KMS-11 (cell line): ENCODE results near the gene GABBR2.
"Not testable (repeated sequence)": the region's sequence is repeated elsewhere in the genome, so short reads cannot be mapped to it uniquely, and the experiment has no call there.

Source experiments
- H2AFZ ChIP-seq: fragments of 200-600 bp; sonication (generic); 2 replicates; pipeline ENCODE4 v1.6.1; 2016; ENCODE audit warnings: antibody characterized with exemption, mixed run types, low read depth
- H3K27ac ChIP-seq: fragments of 200-600 bp; sonication (generic); 2 replicates; pipeline ENCODE4 v1.6.1; 2016; ENCODE audit warnings: mild to moderate bottlenecking, mixed run types
- H3K27me3 ChIP-seq: fragments of 200-600 bp; sonication (generic); 2 replicates; pipeline ENCODE4 v1.6.1; 2017; ENCODE audit warnings: mild to moderate bottlenecking, low read depth, mixed run types, moderate library complexity; ENCODE audit not compliant: insufficient read depth
- H3K36me3 ChIP-seq: fragments of 200-600 bp; sonication (generic); 2 replicates; pipeline ENCODE4 v1.6.1; 2017; ENCODE audit warnings: mild to moderate bottlenecking, mixed run types; ENCODE audit not compliant: insufficient read depth
- H3K4me1 ChIP-seq: fragments of 200-600 bp; sonication (generic); 2 replicates; pipeline ENCODE4 v1.6.1; 2016; ENCODE audit warnings: mild to moderate bottlenecking, low read depth, mixed run types; ENCODE audit not compliant: poor library complexity, severe bottlenecking
- H3K4me2 ChIP-seq: fragments of 200-600 bp; sonication (generic); 2 replicates; pipeline ENCODE4 v1.7.0; 2016; ENCODE audit warnings: mild to moderate bottlenecking, mixed run types
- H3K4me3 ChIP-seq: fragments of 200-600 bp; sonication (generic); IDR thresholded peaks from 2 replicates; pipeline ENCODE4 v1.6.1; 2017; ENCODE audit warnings: low read depth, low read length, mixed read lengths; ENCODE audit not compliant: insufficient read depth
- H3K79me2 ChIP-seq: fragments of 200-600 bp; sonication (generic); 2 replicates; pipeline ENCODE4 v1.6.1; 2016; ENCODE audit warnings: low read depth, mixed run types; ENCODE audit not compliant: insufficient read depth
- H3K9ac ChIP-seq: fragments of 200-600 bp; sonication (generic); 2 replicates; pipeline ENCODE4 v1.6.1; 2016; ENCODE audit warnings: mild to moderate bottlenecking, mixed run types
- H4K20me1 ChIP-seq: fragments of 200-600 bp; sonication (generic); 2 replicates; pipeline ENCODE4 v1.6.1; 2016; ENCODE audit warnings: mild to moderate bottlenecking, mixed run types; ENCODE audit not compliant: insufficient read depth
- CTCF ChIP-seq: fragments of 200-600 bp; sonication (generic); conservative IDR thresholded peaks from 2 replicates; pipeline ENCODE4 v1.6.1; 2017; ENCODE audit warnings: low read depth, mild to moderate bottlenecking, antibody characterized with exemption, low read length, moderate library complexity, mixed read lengths

The GABBR2 gene

GRCh38 chr9:98688710-98689495 lies 19.8 kb downstream of the GABBR2 start:
- no peaks in the 10 kb centered on the region for H4K20me1 ChIP-seq
- no peak overlapping the region for H3K4me3 ChIP-seq
- H3K79me2 ChIP-seq: no peaks in the 10 kb centered on the region
- TF ChIP-seq CTCF: no peak
- no peak overlapping the region for H2AFZ ChIP-seq
- no peaks in the 10 kb centered on the region for H3K36me3 ChIP-seq
- H3K27me3 ChIP-seq: no peaks in the 10 kb centered on the region
- H3K4me1 ChIP-seq: no peaks in the 10 kb centered on the region
- H3K4me2 ChIP-seq: no peak overlapping the region
- no peak overlapping the region for H3K27ac ChIP-seq
- no peak overlapping the region for H3K9ac ChIP-seq

- Histone ChIP-seq H3K4me2 (no peak overlapping the region), H3K36me3 (no peaks in the 10 kb centered on the region), H3K4me3 (no peak overlapping the region), H3K9ac (no peak overlapping the region), H3K79me2 (no peaks in the 10 kb centered on the region), H3K27ac (no peak overlapping the region), H3K4me1 (no peaks in the 10 kb centered on the region), H2AFZ (no peak overlapping the region), H4K20me1 (no peaks in the 10 kb centered on the region), H3K27me3 (no peaks in the 10 kb centered on the region)
- no peak for TF ChIP-seq CTCF
Measured at GRCh38 chr9:98687911-98688310, 20.8 kb downstream of the GABBR2 start.

GRCh38 chr9:98686961-98687855 lies 21.5 kb downstream of the GABBR2 start:
- Histone ChIP-seq H3K36me3 (no peaks in the 10 kb centered on the region), H4K20me1 (no peaks in the 10 kb centered on the region), H3K27me3 (no peaks in the 10 kb centered on the region), H3K4me1 (no peaks in the 10 kb centered on the region), H3K4me2 (no peak overlapping the region), H3K79me2 (no peaks in the 10 kb centered on the region), H3K27ac (no peak overlapping the region), H3K4me3 (no peak overlapping the region), H2AFZ (no peak overlapping the region), H3K9ac (no peak overlapping the region)
- no peak for TF ChIP-seq CTCF

- not testable (repeated sequence) for H3K79me2 ChIP-seq, H3K4me2 ChIP-seq, H3K36me3 ChIP-seq, H3K4me1 ChIP-seq, H2AFZ ChIP-seq, H4K20me1 ChIP-seq, H3K27me3 ChIP-seq, H3K4me3 ChIP-seq, H3K9ac ChIP-seq, H3K27ac ChIP-seq
Measured at GRCh38 chr9:98684816-98685215, 23.9 kb downstream of the GABBR2 start.
